Fibroblast of skin of right biceps (primary cell): ENCODE measurements around the gene ADGRG3.

Experiments used
- DNase-seq: peaks from one replicate; pipeline ENCODE4 v3.0.0-alpha.2; 2013

ADGRG3 gene

DNA sequence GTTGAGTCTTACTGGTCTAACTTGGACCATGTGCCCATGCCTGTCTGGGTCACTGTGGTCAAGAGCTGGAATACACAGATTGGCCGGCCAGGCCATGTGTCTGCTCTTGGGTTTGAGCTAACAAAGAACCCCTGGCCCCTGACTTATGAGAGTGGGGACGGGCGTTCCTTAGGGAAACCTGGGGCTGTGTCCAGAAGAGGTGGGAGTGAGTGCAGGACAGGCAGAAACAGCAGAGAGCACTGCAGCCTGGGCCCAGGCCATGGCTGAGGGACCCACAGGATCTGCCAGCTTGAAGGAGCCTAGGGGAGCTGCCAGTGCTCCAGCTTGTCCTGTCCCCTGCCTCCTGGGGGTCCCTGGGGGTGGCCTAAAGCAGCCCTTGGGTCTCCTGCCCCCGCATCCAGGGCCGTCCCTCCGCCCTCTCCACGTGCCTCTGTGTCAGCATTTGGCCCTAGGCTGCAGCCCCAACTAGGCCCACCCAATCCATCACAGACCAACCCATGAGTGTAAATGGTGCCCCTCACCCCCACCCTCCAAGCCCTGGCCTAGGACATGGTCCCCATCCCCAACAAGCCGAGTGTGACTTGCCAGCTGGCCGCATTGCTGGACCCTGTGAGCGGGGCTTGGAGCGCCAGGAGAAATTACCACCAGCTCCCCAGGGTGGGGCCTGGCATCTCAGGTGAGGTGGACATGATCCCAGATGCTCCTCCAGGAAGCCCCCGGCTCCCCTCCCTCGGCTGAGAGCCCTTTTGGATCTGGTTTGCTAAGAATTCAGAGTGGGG is 14.0 kb downstream of the ADGRG3 start:
- no peak for DNase-seq

DNA sequence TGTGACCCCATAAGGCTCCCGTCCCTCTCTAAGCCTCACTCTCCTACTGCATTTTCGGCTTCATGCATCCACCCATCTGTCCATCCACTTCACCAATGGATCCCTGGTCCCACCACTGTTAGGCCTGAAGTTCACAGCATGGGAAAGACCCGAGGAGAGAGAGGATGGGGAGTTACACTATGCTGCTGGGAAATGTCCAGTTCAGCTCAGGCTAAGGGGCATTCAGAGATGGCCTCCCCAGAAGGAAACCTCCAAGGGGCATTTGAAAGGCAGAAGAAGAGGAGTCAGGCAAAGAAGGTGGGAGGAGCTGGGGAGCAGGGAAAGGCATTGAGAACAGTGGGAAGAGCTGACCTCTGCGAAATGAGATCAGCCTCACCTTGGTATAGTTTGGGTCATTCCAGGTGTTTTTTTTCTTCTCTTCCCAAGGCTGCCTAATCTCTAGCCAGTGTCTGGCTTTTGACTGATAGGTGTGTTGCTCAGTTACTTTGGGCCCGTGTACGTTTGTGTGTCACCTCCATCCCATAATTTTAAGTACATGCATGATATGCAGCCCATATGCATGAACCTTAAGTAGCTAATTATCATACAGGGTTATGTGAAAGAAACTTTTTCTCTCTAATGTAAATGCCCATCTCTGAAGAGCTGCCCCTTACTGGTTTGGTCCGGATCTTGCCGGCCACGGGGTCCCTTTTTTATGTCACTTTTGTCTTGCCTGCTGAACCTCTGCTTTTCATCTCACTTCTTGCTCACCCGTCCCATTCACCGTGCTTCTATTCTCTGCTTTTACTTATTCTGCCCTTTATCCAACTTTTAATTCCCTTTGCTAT is 14.9 kb downstream of the ADGRG3 start:
- no peak for DNase-seq

DNA sequence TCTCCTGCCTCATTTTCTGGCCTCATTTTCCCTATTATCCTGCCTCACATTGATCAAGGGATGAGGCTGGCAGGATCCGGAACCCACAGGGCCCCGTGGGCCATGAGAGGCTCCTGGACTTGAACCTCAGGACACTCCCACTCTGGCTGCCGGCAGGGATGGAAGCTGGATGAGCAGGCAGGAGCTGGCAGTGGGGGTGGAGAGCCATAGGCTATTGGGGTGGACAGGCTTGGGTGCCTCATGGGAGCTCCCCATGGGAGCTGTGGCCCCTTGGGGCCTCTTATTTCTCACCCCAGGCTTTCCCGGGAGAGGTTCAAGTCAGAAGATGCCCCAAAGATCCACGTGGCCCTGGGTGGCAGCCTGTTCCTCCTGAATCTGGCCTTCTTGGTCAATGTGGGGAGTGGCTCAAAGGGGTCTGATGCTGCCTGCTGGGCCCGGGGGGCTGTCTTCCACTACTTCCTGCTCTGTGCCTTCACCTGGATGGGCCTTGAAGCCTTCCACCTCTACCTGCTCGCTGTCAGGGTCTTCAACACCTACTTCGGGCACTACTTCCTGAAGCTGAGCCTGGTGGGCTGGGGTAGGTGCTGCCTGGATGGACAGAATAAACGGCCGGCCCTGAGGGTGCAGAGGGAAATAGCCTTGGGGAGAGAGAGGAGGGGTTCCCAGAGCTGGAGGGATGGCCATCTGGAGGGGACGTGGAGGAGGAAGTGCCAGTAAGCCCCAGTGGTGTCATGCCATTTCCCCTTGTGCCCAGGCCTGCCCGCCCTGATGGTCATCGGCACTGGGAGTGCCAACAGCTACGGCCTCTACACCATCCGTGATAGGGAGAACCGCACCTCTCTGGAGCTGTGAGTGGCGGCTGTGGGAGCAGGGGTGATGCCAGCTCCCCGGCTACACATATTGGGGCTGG is 15.8 kb downstream of the ADGRG3 start:
- no peak for DNase-seq

DNA sequence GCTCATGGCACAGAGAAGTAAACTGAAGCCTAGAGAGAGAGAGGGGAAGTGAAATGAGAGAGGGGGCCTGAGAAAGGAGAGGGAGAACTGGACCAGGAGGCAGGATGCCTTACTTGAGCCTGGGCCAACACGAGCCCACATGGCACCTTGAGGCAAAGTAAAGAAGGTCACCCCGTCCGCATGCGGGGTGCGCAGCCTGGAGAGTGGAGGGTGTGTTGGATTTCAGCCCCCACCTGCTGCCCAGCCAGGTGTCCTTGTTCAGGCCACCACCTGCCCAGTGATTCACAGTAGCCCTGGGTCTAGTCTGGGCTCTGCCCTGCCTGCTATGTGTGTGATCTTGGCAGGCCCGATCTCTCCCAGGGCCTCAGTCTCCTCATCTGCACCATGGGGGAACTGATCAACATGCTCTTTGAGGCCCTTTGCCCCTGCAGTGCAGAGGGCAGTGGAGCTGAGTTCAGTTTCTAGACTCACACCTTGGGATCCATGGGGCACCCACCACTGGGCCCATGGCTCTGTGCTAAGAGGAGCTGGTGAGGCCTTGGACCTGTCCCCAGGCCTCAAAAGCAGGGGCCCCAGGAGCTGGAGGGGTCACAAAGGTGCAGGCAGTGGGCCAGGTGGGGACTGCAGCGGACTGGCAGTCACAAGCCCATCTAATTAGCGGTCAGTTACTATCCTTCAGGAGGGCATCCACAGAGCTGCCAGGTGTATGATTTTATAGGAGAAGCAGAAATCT is 16.7 kb downstream of the ADGRG3 start:
- no peak for DNase-seq

DNA sequence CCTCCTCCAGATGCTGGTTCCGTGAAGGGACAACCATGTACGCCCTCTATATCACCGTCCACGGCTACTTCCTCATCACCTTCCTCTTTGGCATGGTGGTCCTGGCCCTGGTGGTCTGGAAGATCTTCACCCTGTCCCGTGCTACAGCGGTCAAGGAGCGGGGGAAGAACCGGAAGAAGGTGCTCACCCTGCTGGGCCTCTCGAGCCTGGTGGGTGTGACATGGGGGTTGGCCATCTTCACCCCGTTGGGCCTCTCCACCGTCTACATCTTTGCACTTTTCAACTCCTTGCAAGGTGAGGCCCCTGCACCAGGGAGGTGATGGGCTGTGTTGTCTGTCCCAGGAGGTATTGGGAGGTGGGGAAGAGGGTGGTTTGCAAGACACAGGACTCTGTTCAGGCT is 17.5 kb downstream of the ADGRG3 start:
- no peak for DNase-seq

DNA sequence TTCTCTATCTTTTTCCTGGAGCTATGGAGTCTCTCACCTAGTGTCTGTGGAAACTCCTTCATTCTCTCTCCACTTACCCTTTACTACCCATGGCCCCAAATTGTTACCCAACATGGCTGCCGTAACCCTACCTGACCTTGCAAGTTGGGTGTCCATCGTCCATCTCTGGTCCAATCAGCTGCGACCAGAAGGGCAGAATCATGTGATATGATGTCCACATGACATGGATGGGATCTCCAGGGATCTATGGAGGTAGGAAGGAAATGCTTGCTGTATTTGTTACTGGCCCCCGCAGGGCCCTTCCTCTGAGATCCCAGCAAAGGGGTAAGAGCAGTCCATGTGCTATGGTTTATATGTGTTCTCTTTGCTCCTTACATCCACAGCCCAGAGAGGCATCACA is 18.5 kb downstream of the ADGRG3 start:
- DNase-seq, result no peak

DNA sequence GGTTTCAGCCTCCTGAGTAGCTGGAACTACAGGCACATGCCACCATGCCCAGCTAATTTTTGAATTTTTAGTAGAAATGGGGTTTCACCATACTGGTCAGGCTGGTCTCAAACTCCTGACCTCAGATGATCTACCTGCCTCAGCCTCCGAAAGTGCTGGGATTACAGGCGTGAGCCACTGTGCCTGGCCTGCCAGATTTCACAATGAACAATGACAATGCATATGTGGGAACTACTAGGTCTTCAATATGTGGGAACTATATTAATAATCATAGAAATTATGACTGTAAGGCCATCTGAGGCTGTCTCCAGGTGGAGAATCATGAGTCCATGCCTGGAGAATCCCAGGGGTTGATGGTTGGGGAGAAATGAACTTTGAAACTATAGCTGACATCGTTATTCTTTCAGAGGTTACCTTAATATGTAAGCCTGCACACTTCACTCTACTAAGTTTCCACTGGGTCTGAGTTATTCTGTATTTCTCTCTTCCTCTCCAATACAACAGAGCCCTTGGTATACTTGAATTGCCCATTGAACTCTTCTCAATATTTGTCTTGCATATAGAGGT is 19.3 kb downstream of the ADGRG3 start:
- DNase-seq, result no peak

DNA sequence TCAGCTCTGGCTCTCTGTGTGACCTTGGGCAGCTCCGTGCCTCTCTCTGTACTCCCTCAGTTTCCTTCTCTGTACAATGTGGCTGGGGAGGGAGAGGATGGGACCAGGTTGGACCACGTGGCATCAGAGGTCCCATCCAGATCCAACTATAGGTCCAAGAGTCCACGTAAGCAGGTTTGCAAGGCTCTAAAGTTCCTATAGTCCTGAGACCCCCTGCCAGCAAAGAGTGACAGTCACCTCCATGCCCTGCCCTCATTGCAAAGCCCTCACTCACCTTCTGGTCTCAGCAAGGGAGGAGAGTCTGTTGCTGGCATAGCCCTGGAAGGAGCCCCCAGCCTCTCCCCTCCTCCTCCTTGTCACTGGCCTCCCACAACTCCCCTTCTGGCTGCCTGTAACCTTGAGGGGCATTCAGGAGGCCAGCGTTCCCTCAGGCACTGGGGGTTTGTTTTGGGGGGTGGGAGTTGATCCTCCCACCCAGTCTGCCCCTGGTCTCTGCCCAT is 20.4 kb downstream of the ADGRG3 start:
- no peak for DNase-seq

DNA sequence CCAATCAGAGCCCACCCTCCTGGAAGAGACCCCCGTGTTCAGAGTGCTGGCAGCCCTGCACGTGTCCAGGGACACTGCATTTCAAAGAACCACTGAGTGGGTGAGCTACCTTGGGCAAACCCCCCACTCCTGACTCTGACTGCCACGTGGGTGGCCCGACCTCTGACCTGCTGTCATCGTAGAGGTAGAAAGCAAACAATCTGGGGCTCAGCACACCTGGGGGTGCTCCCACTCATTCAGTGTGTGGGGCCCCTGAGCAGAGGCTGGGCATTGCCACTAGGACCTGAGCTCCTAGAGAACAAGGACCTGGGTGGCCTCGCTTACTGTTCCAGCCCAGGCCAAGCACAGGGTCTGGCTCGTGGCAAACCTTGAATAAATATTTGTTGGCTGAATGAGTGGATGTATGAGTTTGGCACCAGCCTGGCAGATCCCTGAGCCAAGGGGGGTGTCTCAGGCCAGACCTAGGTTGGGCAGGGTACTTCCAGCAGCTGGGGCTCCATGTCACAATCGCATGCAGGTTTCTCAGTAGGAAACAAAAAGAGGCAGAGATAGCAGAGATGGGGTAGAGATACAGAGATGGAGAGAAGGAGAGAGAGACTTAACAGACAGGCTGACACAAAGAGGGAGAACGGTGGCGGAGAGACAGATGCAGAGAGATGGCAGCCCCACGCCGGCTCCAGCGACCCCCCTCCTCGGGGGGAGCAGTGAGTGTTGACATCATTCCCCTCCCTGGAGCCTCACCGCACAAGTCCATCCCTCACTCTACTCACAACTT is 21.1 kb downstream of the ADGRG3 start:
- no peak for DNase-seq

DNA sequence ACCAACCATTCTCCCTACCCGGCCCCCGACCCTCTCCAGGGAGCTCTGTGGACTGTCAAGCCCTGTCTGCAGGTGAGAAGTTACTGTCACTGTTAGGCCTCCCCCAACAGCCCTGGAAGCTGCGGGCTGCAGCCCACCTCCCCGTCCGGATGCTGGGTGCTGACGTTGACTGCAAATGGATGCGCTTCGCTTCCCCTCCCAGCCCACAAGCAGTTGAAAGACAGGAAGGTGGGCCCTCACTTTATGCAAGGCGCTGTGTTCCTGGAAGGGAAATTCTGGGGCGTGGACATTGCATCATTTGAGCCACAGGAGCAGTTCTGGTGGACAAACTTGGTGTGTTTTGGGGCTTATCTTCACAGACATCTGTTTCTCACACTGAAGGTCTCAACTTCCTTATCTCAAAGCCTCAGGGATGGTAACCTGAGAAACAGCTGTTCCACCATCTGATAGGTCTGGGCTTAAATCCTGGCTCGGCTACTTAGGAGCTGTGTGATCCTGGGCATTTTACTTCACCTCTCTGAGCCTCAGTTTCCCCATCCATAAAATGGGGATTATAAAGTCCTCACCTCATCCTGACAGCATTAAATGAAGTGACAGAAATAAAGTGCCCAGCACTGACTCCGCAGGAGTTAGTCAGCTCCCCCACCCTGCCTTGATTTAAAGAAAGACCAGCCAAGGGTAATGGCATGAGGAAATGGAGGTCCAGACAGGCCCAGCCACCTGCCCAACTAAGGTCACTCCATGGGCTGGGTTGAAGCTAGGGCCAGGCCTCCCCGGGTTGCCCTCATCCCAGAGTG is 21.9 kb downstream of the ADGRG3 start:
- no peak for DNase-seq

DNA sequence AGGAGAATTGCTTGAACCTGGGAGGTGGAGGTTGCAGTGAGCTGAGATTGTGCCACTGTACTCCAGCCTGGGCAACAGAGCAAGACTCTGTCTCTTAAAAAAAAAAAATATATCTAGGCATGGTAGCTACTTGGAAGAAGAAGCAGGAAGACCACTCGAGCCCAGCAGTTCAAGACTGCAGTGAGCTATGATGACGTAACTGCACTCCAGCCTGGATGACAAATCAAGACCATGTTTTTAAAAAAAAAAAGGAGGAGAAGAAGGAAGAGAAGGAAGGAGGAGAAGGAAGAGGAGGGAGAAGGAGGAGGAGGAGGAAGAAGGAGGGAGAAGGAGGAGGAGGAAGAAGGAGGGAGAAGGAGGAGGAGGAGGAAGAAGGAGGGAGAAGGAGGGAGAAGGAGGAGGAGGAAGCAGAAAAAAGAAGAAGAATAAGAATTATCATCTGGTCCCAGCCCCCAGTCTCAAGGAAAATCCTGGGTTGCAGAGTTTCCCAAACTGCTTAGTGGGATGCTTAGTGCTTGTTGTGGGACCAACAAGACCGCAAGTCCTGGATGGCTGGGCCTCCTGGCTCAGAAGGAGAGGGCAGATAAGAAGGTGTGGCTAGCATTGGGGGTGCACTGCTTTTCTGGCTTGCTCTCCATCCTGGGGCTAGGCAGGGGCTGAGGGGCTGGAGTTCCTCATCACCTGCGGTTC is 22.8 kb downstream of the ADGRG3 start:
- DNase-seq, result peak; percentile 17

DNA sequence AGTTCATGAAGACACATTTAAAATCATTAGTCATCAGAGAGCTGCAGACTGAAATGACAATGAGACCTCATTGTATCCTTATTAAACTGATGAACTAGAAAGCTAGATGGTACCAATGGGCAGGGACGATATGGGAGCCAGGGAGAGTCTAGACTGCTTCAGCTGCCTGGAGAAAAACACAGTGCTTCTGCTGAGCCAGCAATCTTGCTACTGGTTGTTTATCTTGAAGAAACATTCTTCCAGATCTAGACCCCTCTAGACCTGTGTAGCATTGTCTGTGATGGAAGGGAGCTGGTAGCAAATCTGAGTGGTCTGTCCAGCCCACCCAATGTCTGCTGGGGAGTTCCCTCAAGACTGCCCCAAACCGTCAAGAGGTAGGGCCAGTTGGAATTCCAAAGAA is 24.5 kb downstream of the ADGRG3 start:
- DNase-seq, result no peak

DNA sequence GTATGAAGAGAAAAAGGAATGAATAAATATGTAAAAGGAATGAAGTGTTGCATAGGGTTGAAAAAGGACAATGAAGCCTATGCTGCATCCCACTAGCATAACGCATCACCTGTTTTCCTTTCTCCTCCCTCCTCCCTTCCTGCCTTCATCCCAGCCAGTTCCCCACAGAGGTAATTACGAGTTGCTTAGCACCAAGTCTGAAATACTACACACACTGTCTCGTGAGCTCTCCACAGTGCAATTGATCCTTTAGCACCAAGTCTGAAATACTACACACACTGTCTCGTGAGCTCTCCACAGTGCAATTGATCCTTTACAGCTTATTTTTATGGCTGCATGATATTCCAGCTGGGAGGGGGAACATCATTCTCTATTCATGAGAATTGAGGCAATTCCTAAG is 25.4 kb downstream of the ADGRG3 start:
- DNase-seq, result no peak

DNA sequence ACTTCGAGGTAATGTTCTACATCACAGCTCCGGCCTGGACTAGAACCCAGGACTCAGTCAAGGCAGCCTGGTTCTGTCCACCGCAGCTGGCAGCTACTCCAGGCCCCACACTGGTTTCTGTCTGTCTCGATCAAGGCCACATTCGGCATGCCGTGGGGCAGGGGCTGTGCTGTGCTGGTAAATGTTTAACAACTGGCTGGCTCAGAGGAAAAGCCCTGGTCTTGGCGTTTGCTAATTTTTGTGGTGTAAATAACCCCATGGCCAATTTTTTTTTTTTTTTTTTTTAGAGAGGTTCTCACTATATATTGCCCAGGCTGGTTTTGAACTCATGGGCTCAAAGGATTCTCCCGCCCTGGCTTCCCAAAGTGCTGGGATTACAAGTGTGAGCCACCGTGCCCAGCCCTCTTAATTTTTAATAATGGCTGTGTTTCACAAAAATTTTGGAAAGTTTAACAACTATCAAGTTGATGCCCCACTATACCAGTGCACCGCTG is 26.2 kb downstream of the ADGRG3 start:
- no peak for DNase-seq

DNA sequence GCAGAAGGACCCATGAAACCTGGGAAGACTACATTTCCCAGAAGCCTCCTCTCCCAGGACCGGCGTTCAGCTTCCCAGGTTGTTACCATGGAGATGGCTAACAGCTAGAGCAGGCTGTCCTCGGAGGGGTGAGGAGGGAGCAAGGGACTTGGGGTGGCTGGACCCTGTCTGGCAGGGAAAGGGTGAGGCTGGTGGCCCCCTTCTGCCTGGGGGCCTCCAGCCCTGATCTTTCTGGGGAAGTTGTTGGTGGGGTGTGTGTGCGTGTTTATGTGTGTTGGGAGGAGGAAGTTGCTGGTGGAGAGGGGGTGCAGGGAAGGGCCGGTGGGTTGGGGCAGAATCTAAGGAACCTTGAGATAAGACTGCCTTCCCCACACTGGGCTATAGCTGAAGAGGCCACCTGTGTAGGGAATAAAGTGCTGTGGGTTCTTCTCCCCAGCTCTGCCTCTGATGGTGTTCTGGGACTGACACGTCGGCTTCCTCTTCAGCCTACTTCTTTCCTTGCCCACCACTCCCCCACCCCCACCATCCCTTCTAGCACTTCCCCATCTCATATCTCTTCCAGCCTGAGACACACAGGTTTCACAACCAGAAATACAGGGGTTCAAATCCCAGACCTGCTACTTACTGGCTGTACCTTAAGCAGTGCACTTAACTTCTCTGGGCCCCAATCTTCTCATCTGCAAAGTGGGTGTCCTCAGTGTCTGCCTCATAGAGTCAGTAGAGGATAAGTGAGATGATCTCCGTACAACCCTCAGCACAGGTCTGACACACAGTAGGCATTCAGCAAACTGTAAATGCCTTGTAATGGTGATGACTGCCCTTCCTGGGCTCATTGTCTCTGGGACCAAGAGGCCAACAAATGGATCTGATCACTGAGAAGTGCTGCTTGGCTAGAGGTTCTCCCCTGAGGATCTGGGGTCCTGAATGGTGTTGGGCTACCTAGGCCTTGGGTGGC is 26.9 kb downstream of the ADGRG3 start, which contains the start of gene DRC7:
Gene DRC7, plus strand, starts transcription at position 82 of the 955 bp plus-strand sequence. CDS start 3,144 bp downstream, outside the sequence.
- DNase-seq, result peak; percentile 20

DNA sequence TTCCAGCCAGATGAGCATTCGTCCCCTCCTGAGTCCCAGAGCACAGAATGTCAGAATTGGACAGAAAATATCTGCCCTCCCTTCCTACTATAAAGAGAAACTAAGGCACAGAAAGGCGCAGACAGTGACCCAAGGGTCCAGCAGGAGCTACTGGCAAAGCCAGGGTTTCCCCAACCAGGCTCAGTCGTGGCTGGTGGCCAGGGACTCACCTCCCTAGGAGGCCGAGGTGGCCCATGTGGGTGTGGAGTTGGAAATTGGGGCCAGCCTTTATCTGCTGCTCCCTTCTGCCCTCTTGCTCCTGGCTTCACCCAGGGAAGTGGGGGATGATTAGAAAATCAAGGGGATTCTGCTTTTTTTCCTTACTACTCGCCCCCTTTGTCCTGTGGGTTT is 27.6 kb downstream of the ADGRG3 start:
- no peak for DNase-seq

DNA sequence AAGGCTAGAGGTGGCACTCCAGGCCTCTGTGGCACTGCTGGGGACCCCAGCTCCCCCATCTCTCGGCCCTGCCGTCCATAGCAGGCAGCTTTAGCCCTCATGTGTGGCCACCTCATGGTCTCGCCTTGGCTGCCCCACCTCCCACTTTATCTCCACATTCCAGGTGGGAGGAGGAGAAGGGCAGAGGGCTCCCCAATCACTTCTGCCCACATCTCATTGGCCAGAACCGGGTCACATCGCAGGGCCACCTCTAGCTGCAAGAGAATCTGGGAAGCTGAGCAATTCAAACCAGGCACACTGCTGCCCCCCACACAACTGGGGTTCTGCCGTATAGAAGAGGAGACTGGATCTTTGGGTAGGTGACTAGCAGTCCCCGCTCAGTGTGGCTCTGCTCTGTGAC is 28.1 kb downstream of the ADGRG3 start:
- DNase-seq, result no peak

DNA sequence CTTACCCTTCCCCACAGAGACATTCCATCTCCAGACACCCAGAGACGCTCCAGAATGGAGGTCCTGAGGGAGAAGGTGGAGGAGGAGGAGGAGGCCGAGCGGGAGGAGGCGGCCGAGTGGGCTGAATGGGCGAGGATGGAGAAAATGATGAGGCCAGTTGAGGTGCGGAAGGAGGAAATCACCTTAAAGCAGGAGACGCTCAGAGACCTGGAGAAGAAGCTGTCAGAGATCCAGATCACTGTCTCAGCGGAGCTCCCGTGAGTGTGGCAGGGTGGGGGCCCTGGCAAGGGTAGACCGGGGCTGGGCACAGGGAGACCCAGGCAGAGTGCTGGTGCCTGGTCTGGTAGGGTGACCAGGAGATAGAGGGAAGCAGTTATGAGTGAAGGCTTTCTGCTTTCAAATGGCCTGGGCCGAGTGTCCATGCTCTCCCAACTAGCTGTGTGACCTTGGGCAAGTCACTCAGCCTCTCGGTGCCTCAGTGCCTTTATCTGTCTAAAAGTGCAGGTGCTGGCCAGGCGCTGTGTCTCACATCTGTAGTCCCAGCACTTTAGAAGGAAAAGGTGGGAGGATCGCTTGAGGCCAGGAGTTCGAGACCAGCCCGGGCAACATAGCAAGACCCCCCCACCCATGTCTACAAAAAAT is 29.9 kb downstream of the ADGRG3 start:
- DNase-seq, result no peak
